ENCODE data around the gene VIPR2.
"Not testable (repeated sequence)": the region's sequence is repeated elsewhere in the genome, so short reads cannot be mapped to it uniquely, and the experiment has no call there.

VIPR2 gene

GRCh38 chr7:159165352-159165751 is 20.7 kb upstream of the VIPR2 start:
- H3K36me3 ChIP-seq (ENCODE audit: control insufficient read depth in 4 of 4, insufficient read depth in 4 of 4, low read length in 3 of 4): no peaks in the 10 kb centered on the region
- H3K4me1 ChIP-seq (ENCODE audit: control extremely low read depth in 1 of 4, control insufficient read depth in 4 of 4, insufficient read depth in 4 of 4, low read length in 3 of 4): no peaks in the 10 kb centered on the region
- CTCF ChIA-PET: no interaction called here
- POLR2A ChIA-PET: no interaction called here
- no peak for DNase-seq
- H3K27me3 ChIP-seq (replicated peaks in 2 of 5; ENCODE audit: control insufficient read depth in 4 of 5, insufficient read depth in 5 of 5, low read length in 4 of 5): peaks cover 0 to 2% (median 0%) of the 10 kb centered on the region in 5 experiments
- no peak overlapping the region for H3K4me3 ChIP-seq (ENCODE audit: control insufficient read depth in 1 of 7, extremely low read depth in 1 of 7, insufficient read depth in 4 of 7, low read depth in 2 of 7, low read length in 6 of 7)
- 100% methylated on average over 4 of the region's 6 CpGs for WGBS (ENCODE audit: insufficient coverage)
- no peak overlapping the region for H3K27ac ChIP-seq (ENCODE audit: insufficient read depth in 1 of 2, low read depth in 1 of 2, low read length in 2 of 2, poor library complexity in 1 of 2, severe bottlenecking in 2 of 2)
- peaks cover 0 to 20% (median 7%) of the 10 kb centered on the region in 5 experiments for H3K9me3 ChIP-seq (ENCODE audit: control extremely low read depth in 1 of 5, control insufficient read depth in 4 of 5, insufficient read depth in 2 of 5, low read depth in 1 of 5, low read length in 4 of 5)

- H3K9me3 ChIP-seq (ENCODE audit: control extremely low read depth in 1 of 5, control insufficient read depth in 4 of 5, insufficient read depth in 2 of 5, low read depth in 1 of 5, low read length in 4 of 5): peaks cover 0 to 10% (median 5%) of the 10 kb centered on the region in 5 experiments
- DNase-seq; CTCF ChIA-PET; H3K36me3 ChIP-seq (ENCODE audit: control insufficient read depth in 4 of 4, insufficient read depth in 4 of 4, low read length in 3 of 4); H3K4me3 ChIP-seq (ENCODE audit: control insufficient read depth in 1 of 7, extremely low read depth in 1 of 7, insufficient read depth in 4 of 7, low read depth in 2 of 7, low read length in 6 of 7); H3K27me3 ChIP-seq (replicated peaks in 2 of 5; ENCODE audit: control insufficient read depth in 4 of 5, insufficient read depth in 5 of 5, low read length in 4 of 5); H3K4me1 ChIP-seq (ENCODE audit: control extremely low read depth in 1 of 4, control insufficient read depth in 4 of 4, insufficient read depth in 4 of 4, low read length in 3 of 4); H3K27ac ChIP-seq (ENCODE audit: insufficient read depth in 1 of 2, low read depth in 1 of 2, low read length in 2 of 2, poor library complexity in 1 of 2, severe bottlenecking in 2 of 2); POLR2A ChIA-PET: not testable (repeated sequence)
- 100% methylated on average over 1 of the region's 11 CpGs for WGBS (ENCODE audit: insufficient coverage)
These were observed 19.1 kb upstream of the VIPR2 start for GRCh38 chr7:159163703-159164301.

- H3K4me1 ChIP-seq (ENCODE audit: control extremely low read depth in 1 of 4, control insufficient read depth in 4 of 4, insufficient read depth in 4 of 4, low read length in 3 of 4); H3K36me3 ChIP-seq (ENCODE audit: control insufficient read depth in 4 of 4, insufficient read depth in 4 of 4, low read length in 3 of 4); DNase-seq; H3K27ac ChIP-seq (ENCODE audit: insufficient read depth in 1 of 2, low read depth in 1 of 2, low read length in 2 of 2, poor library complexity in 1 of 2, severe bottlenecking in 2 of 2); POLR2A ChIA-PET; H3K4me3 ChIP-seq (ENCODE audit: control insufficient read depth in 1 of 7, extremely low read depth in 1 of 7, insufficient read depth in 4 of 7, low read depth in 2 of 7, low read length in 6 of 7); H3K27me3 ChIP-seq (replicated peaks in 2 of 5; ENCODE audit: control insufficient read depth in 4 of 5, insufficient read depth in 5 of 5, low read length in 4 of 5); H3K9me3 ChIP-seq (ENCODE audit: control extremely low read depth in 1 of 5, control insufficient read depth in 4 of 5, insufficient read depth in 2 of 5, low read depth in 1 of 5, low read length in 4 of 5): not testable (repeated sequence)
- WGBS (ENCODE audit: insufficient coverage): 93% methylated on average over 18 of the region's 21 CpGs
- CTCF ChIA-PET: interaction anchor here (0.7 kb wide), 1 partner anchor 180 kb away, joined by 4 read pairs; no protein-coding TSS in a partner anchor
These were observed 17.5 kb upstream of the VIPR2 start for GRCh38 chr7:159162050-159162626.

GRCh38 chr7:159160450-159160849 is 15.8 kb upstream of the VIPR2 start:
- no peaks in the 10 kb centered on the region for H3K36me3 ChIP-seq (ENCODE audit: control insufficient read depth in 4 of 4, insufficient read depth in 4 of 4, low read length in 3 of 4)
- CTCF ChIA-PET: no interaction called here
- H3K4me1 ChIP-seq (ENCODE audit: control extremely low read depth in 1 of 4, control insufficient read depth in 4 of 4, insufficient read depth in 4 of 4, low read length in 3 of 4): no peaks in the 10 kb centered on the region
- no peak overlapping the region for H3K4me3 ChIP-seq (ENCODE audit: control insufficient read depth in 1 of 7, extremely low read depth in 1 of 7, insufficient read depth in 4 of 7, low read depth in 2 of 7, low read length in 6 of 7)
- POLR2A ChIA-PET: no interaction called here
- DNase-seq: no peak
- H3K27ac ChIP-seq (ENCODE audit: insufficient read depth in 1 of 2, low read depth in 1 of 2, low read length in 2 of 2, poor library complexity in 1 of 2, severe bottlenecking in 2 of 2): no peak overlapping the region
- WGBS (ENCODE audit: insufficient coverage): 100% methylated on average over 2 of the region's 7 CpGs
- peaks cover 0 to 4% (median 3%) of the 10 kb centered on the region in 5 experiments for H3K27me3 ChIP-seq (replicated peaks in 2 of 5; ENCODE audit: control insufficient read depth in 4 of 5, insufficient read depth in 5 of 5, low read length in 4 of 5)
- peaks cover 0 to 2% (median under 1%) of the 10 kb centered on the region in 5 experiments for H3K9me3 ChIP-seq (ENCODE audit: control extremely low read depth in 1 of 5, control insufficient read depth in 4 of 5, insufficient read depth in 2 of 5, low read depth in 1 of 5, low read length in 4 of 5)

GRCh38 chr7:159159731-159160130 is 15.1 kb upstream of the VIPR2 start:
- Histone ChIP-seq H3K36me3 (ENCODE audit: control insufficient read depth in 4 of 4, insufficient read depth in 4 of 4, low read length in 3 of 4) (no peaks in the 10 kb centered on the region), H3K27me3 (replicated peaks in 2 of 5; ENCODE audit: control insufficient read depth in 4 of 5, insufficient read depth in 5 of 5, low read length in 4 of 5) (peaks cover 0 to 4% (median 3%) of the 10 kb centered on the region in 5 experiments), H3K27ac (ENCODE audit: insufficient read depth in 1 of 2, low read depth in 1 of 2, low read length in 2 of 2, poor library complexity in 1 of 2, severe bottlenecking in 2 of 2) (no peak overlapping the region), H3K9me3 (ENCODE audit: control extremely low read depth in 1 of 5, control insufficient read depth in 4 of 5, insufficient read depth in 2 of 5, low read depth in 1 of 5, low read length in 4 of 5) (no peaks in the 10 kb centered on the region), H3K4me1 (ENCODE audit: control extremely low read depth in 1 of 4, control insufficient read depth in 4 of 4, insufficient read depth in 4 of 4, low read length in 3 of 4) (no peaks in the 10 kb centered on the region), H3K4me3 (ENCODE audit: control insufficient read depth in 1 of 7, extremely low read depth in 1 of 7, insufficient read depth in 4 of 7, low read depth in 2 of 7, low read length in 6 of 7) (no peak overlapping the region)
- ChIA-PET CTCF (no interaction called here), POLR2A (no interaction called here)
- DNase-seq: no peak
- 73% methylated on average over 6 of the region's 6 CpGs for WGBS (ENCODE audit: insufficient coverage)

GRCh38 chr7:159158888-159159405 is 14.3 kb upstream of the VIPR2 start:
- no peak overlapping the region for H3K27ac ChIP-seq (ENCODE audit: insufficient read depth in 1 of 2, low read depth in 1 of 2, low read length in 2 of 2, poor library complexity in 1 of 2, severe bottlenecking in 2 of 2)
- peaks cover 0 to 4% (median 3%) of the 10 kb centered on the region in 5 experiments for H3K27me3 ChIP-seq (replicated peaks in 2 of 5; ENCODE audit: control insufficient read depth in 4 of 5, insufficient read depth in 5 of 5, low read length in 4 of 5)
- no peaks in the 10 kb centered on the region for H3K4me1 ChIP-seq (ENCODE audit: control extremely low read depth in 1 of 4, control insufficient read depth in 4 of 4, insufficient read depth in 4 of 4, low read length in 3 of 4)
- CTCF ChIA-PET: no interaction called here
- DNase-seq: no peak
- WGBS (ENCODE audit: insufficient coverage): 73% methylated on average over 13 of the region's 14 CpGs
- no peaks in the 10 kb centered on the region for H3K9me3 ChIP-seq (ENCODE audit: control extremely low read depth in 1 of 5, control insufficient read depth in 4 of 5, insufficient read depth in 2 of 5, low read depth in 1 of 5, low read length in 4 of 5)
- no peaks in the 10 kb centered on the region for H3K36me3 ChIP-seq (ENCODE audit: control insufficient read depth in 4 of 4, insufficient read depth in 4 of 4, low read length in 3 of 4)
- no peak overlapping the region for H3K4me3 ChIP-seq (ENCODE audit: control insufficient read depth in 1 of 7, extremely low read depth in 1 of 7, insufficient read depth in 4 of 7, low read depth in 2 of 7, low read length in 6 of 7)
- POLR2A ChIA-PET: no interaction called here

GRCh38 chr7:159158125-159158887 is 13.6 kb upstream of the VIPR2 start:
- Histone ChIP-seq H3K9me3 (ENCODE audit: control extremely low read depth in 1 of 5, control insufficient read depth in 4 of 5, insufficient read depth in 2 of 5, low read depth in 1 of 5, low read length in 4 of 5) (no peaks in the 10 kb centered on the region), H3K4me3 (ENCODE audit: control insufficient read depth in 1 of 7, extremely low read depth in 1 of 7, insufficient read depth in 4 of 7, low read depth in 2 of 7, low read length in 6 of 7) (no peak overlapping the region), H3K27me3 (replicated peaks in 2 of 5; ENCODE audit: control insufficient read depth in 4 of 5, insufficient read depth in 5 of 5, low read length in 4 of 5) (peaks cover 0 to 4% (median 3%) of the 10 kb centered on the region in 5 experiments), H3K4me1 (ENCODE audit: control extremely low read depth in 1 of 4, control insufficient read depth in 4 of 4, insufficient read depth in 4 of 4, low read length in 3 of 4) (no peaks in the 10 kb centered on the region), H3K27ac (ENCODE audit: insufficient read depth in 1 of 2, low read depth in 1 of 2, low read length in 2 of 2, poor library complexity in 1 of 2, severe bottlenecking in 2 of 2) (no peak overlapping the region), H3K36me3 (ENCODE audit: control insufficient read depth in 4 of 4, insufficient read depth in 4 of 4, low read length in 3 of 4) (no peaks in the 10 kb centered on the region)
- 96% methylated on average over 29 of the region's 29 CpGs for WGBS (ENCODE audit: insufficient coverage)
- POLR2A ChIA-PET: no interaction called here
- DNase-seq: no peak
- CTCF ChIA-PET: no interaction called here
